Measurements from ENCODE around the gene HLA-B.

DNA sequence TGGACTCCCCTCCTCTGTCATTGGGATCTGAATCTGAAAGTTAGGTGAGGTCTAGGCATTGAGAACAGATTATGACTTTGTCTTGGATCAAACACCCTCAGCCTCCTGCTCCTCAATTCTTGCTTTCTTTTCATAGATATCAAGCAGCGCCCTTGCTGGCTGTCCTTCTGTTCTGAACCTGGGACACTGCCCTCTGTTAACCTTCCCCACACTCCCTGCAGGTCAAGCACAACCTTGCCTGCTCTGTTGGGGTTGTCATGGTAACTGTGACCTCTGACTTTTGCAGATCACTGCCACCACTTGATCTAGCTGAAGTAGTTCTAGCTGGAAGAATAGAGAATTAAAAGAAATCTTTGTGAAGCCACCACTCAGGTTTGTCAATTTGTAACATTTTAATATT, 30.0 kb upstream of the HLA-B start:
- TF ChIP-seq, protein P1, sequence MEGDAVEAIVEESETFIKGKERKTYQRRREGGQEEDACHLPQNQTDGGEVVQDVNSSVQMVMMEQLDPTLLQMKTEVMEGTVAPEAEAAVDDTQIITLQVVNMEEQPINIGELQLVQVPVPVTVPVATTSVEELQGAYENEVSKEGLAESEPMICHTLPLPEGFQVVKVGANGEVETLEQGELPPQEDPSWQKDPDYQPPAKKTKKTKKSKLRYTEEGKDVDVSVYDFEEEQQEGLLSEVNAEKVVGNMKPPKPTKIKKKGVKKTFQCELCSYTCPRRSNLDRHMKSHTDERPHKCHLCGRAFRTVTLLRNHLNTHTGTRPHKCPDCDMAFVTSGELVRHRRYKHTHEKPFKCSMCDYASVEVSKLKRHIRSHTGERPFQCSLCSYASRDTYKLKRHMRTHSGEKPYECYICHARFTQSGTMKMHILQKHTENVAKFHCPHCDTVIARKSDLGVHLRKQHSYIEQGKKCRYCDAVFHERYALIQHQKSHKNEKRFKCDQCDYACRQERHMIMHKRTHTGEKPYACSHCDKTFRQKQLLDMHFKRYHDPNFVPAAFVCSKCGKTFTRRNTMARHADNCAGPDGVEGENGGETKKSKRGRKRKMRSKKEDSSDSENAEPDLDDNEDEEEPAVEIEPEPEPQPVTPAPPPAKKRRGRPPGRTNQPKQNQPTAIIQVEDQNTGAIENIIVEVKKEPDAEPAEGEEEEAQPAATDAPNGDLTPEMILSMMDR (IDR thresholded peaks at IDR 0.05; ENCODE audit: insufficient read depth, low read length), result no peak
- TF ChIP-seq POLR2AphosphoS5 (IDR thresholded peaks at IDR 0.05; ENCODE audit: low read depth) (no peak), GABPA (IDR thresholded peaks at IDR 0.05; ENCODE audit: low read depth) (no peak)
